ENCODE results near the gene AHDC1. TPM values are rescaled to one million over a fixed set of nuclear protein-coding genes. Genes with fewer than 3 reads are reported as not detected.
A peak's percentile ranks its signal among the peaks of the same experiment; 100 is the strongest.

Gene AHDC1
- total and polyA plus RNA-seq, 2 of the 13 experiments (the other 11 are each of a cell fraction or from before 2014, with no cell fraction given), result 1.0 to 2.7 TPM

- TF ChIP-seq, protein P1, sequence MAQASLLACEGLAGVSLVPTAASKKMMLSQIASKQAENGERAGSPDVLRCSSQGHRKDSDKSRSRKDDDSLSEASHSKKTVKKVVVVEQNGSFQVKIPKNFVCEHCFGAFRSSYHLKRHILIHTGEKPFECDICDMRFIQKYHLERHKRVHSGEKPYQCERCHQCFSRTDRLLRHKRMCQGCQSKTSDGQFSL (CRISPR knock-in tag; IDR thresholded peaks at IDR 0.05), result peak; percentile 37; the same call in 1 of the 2 replicates
- TF ChIP-seq ZNF264 (CRISPR knock-in tag; IDR thresholded peaks at IDR 0.05) (peak; percentile 55), HIC2 (CRISPR knock-in tag; IDR thresholded peaks at IDR 0.05; ENCODE audit: low read depth) (peak; percentile 86), ZNF547 (CRISPR knock-in tag; IDR thresholded peaks at IDR 0.05) (no peak), ATRX (CRISPR knock-in tag; IDR thresholded peaks at IDR 0.05; ENCODE audit: borderline replicate concordance) (no peak), ZNF558 (CRISPR knock-in tag; IDR thresholded peaks at IDR 0.05; ENCODE audit: borderline replicate concordance) (no peak), KLF12 (CRISPR knock-in tag; IDR thresholded peaks at IDR 0.05; ENCODE audit: borderline replicate concordance) (peak; percentile 32; the same call in 1 of the 2 replicates), POLR2G (IDR thresholded peaks at IDR 0.05; ENCODE audit: low read depth, low read length) (peak; percentile 54; the same call in 1 of the 2 replicates), RARA (CRISPR knock-in tag; IDR thresholded peaks at IDR 0.05) (peak; percentile 93), SP2 (CRISPR knock-in tag; IDR thresholded peaks at IDR 0.05) (no peak), SRSF9 (IDR thresholded peaks at IDR 0.05; ENCODE audit: borderline replicate concordance, insufficient read depth, low read depth, low read length, poor library complexity, severe bottlenecking) (no peak), ATF1 (CRISPR knock-in tag; IDR thresholded peaks at IDR 0.05) (no peak), MIXL1 (CRISPR knock-in tag; IDR thresholded peaks at IDR 0.05) (peak; percentile 47; the same call in 1 of the 2 replicates), EHMT2 (IDR thresholded peaks at IDR 0.05; ENCODE audit: borderline replicate concordance, low read depth, low read length) (no peak), TCF7L2 (IDR thresholded peaks at IDR 0.05; ENCODE audit: low read depth, low read length) (no peak)
- TF ChIP-seq, protein P2, sequence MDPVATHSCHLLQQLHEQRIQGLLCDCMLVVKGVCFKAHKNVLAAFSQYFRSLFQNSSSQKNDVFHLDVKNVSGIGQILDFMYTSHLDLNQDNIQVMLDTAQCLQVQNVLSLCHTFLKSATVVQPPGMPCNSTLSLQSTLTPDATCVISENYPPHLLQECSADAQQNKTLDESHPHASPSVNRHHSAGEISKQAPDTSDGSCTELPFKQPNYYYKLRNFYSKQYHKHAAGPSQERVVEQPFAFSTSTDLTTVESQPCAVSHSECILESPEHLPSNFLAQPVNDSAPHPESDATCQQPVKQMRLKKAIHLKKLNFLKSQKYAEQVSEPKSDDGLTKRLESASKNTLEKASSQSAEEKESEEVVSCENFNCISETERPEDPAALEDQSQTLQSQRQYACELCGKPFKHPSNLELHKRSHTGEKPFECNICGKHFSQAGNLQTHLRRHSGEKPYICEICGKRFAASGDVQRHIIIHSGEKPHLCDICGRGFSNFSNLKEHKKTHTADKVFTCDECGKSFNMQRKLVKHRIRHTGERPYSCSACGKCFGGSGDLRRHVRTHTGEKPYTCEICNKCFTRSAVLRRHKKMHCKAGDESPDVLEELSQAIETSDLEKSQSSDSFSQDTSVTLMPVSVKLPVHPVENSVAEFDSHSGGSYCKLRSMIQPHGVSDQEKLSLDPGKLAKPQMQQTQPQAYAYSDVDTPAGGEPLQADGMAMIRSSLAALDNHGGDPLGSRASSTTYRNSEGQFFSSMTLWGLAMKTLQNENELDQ (CRISPR knock-in tag; IDR thresholded peaks at IDR 0.05; ENCODE audit: borderline replicate concordance), result peak; percentile 15; the same call in 1 of the 2 replicates
- TF ChIP-seq, protein P3, sequence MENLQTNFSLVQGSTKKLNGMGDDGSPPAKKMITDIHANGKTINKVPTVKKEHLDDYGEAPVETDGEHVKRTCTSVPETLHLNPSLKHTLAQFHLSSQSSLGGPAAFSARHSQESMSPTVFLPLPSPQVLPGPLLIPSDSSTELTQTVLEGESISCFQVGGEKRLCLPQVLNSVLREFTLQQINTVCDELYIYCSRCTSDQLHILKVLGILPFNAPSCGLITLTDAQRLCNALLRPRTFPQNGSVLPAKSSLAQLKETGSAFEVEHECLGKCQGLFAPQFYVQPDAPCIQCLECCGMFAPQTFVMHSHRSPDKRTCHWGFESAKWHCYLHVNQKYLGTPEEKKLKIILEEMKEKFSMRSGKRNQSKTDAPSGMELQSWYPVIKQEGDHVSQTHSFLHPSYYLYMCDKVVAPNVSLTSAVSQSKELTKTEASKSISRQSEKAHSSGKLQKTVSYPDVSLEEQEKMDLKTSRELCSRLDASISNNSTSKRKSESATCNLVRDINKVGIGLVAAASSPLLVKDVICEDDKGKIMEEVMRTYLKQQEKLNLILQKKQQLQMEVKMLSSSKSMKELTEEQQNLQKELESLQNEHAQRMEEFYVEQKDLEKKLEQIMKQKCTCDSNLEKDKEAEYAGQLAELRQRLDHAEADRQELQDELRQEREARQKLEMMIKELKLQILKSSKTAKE (CRISPR knock-in tag; IDR thresholded peaks at IDR 0.05; ENCODE audit: borderline replicate concordance), result peak; percentile 83
- TF ChIP-seq, protein P4, sequence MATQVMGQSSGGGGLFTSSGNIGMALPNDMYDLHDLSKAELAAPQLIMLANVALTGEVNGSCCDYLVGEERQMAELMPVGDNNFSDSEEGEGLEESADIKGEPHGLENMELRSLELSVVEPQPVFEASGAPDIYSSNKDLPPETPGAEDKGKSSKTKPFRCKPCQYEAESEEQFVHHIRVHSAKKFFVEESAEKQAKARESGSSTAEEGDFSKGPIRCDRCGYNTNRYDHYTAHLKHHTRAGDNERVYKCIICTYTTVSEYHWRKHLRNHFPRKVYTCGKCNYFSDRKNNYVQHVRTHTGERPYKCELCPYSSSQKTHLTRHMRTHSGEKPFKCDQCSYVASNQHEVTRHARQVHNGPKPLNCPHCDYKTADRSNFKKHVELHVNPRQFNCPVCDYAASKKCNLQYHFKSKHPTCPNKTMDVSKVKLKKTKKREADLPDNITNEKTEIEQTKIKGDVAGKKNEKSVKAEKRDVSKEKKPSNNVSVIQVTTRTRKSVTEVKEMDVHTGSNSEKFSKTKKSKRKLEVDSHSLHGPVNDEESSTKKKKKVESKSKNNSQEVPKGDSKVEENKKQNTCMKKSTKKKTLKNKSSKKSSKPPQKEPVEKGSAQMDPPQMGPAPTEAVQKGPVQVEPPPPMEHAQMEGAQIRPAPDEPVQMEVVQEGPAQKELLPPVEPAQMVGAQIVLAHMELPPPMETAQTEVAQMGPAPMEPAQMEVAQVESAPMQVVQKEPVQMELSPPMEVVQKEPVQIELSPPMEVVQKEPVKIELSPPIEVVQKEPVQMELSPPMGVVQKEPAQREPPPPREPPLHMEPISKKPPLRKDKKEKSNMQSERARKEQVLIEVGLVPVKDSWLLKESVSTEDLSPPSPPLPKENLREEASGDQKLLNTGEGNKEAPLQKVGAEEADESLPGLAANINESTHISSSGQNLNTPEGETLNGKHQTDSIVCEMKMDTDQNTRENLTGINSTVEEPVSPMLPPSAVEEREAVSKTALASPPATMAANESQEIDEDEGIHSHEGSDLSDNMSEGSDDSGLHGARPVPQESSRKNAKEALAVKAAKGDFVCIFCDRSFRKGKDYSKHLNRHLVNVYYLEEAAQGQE (IDR thresholded peaks at IDR 0.05; ENCODE audit: borderline replicate concordance in 1 of 2, low read depth in 1 of 2, low read length in 2 of 2), result no peak; a peak in 1 of 4 replicates
Observed at GRCh38 chr1:27504588-27505419, 99.1 kb downstream of the AHDC1 start (continued).

All from HepG2 (cell line).